GM04503 (cell line): ENCODE results near the gene CCDC171.

Source experiments
- DNase-seq: peaks from one replicate; pipeline ENCODE4 v3.0.0-alpha.2; 2012; ENCODE audit warnings: low read depth

Gene CCDC171

GRCh38 chr9:15882883-15883282 lies 330.0 kb downstream of the CCDC171 start:
- DNase-seq: no peak

- no peak for DNase-seq
Measured at GRCh38 chr9:15885464-15885863, 332.6 kb downstream of the CCDC171 start.

- peak; percentile 41 for DNase-seq
Measured at GRCh38 chr9:15889555-15889954, 336.7 kb downstream of the CCDC171 start.

- DNase-seq: no peak
Measured at GRCh38 chr9:15901572-15901971, 348.7 kb downstream of the CCDC171 start.

GRCh38 chr9:15909297-15909696 lies 356.5 kb downstream of the CCDC171 start:
- peak; percentile 20 for DNase-seq

GRCh38 chr9:15915711-15916110 lies 362.9 kb downstream of the CCDC171 start:
- no peak for DNase-seq

- DNase-seq: no peak
Measured at GRCh38 chr9:15927161-15927560, 374.3 kb downstream of the CCDC171 start.

- DNase-seq: peak; percentile 11
Measured at GRCh38 chr9:15935661-15936305, 382.9 kb downstream of the CCDC171 start.

- peak; percentile 53 for DNase-seq
Measured at GRCh38 chr9:15936306-15936921, 383.6 kb downstream of the CCDC171 start.

- DNase-seq: no peak
Measured at GRCh38 chr9:15942831-15943424, 390.1 kb downstream of the CCDC171 start.

- DNase-seq: no peak
Measured at GRCh38 chr9:15944341-15944740, 391.5 kb downstream of the CCDC171 start.

GRCh38 chr9:15959663-15960062 lies 406.8 kb downstream of the CCDC171 start:
- DNase-seq: no peak

- DNase-seq: no peak
Measured at GRCh38 chr9:15961217-15961616, 408.4 kb downstream of the CCDC171 start.

- DNase-seq: no peak
Measured at GRCh38 chr9:15965246-15965745, 412.5 kb downstream of the CCDC171 start.

- no peak for DNase-seq
Measured at GRCh38 chr9:15966471-15966870, 413.6 kb downstream of the CCDC171 start.

GRCh38 chr9:15967068-15967467 lies 414.2 kb downstream of the CCDC171 start:
- DNase-seq: no peak

GRCh38 chr9:15972760-15973159 lies 419.9 kb downstream of the CCDC171 start:
- no peak for DNase-seq

- DNase-seq: no peak
Measured at GRCh38 chr9:15975101-15975778, 422.4 kb downstream of the CCDC171 start.

GRCh38 chr9:15977438-15977837 lies 424.6 kb downstream of the CCDC171 start:
- no peak for DNase-seq

GRCh38 chr9:15982182-15982581 lies 429.3 kb downstream of the CCDC171 start:
- no peak for DNase-seq

GRCh38 chr9:15999422-16000339 lies 446.8 kb downstream of the CCDC171 start:
- DNase-seq: peak; percentile 80

- no peak for DNase-seq
Measured at GRCh38 chr9:16000811-16001210, 448.0 kb downstream of the CCDC171 start.
